T-helper 22 cell (primary cell): ENCODE results near the gene FBXL3.

Source experiments
- DNase-seq: peaks from one replicate; pipeline ENCODE4 v3.0.0-alpha.2; 2020; ENCODE audit warnings: low read depth

FBXL3 gene

GRCh38 chr13:77026861-77027621 is at the start of gene FBXL3:
Gene FBXL3 (minus strand): TSS chr13:77027159. CDS start chr13:77021860, 5,299 bp downstream.
- peak; percentile 71 for DNase-seq

- DNase-seq = no peak
These were observed 40.6 kb upstream of the FBXL3 start for GRCh38 chr13:77067519-77067918.

DNA sequence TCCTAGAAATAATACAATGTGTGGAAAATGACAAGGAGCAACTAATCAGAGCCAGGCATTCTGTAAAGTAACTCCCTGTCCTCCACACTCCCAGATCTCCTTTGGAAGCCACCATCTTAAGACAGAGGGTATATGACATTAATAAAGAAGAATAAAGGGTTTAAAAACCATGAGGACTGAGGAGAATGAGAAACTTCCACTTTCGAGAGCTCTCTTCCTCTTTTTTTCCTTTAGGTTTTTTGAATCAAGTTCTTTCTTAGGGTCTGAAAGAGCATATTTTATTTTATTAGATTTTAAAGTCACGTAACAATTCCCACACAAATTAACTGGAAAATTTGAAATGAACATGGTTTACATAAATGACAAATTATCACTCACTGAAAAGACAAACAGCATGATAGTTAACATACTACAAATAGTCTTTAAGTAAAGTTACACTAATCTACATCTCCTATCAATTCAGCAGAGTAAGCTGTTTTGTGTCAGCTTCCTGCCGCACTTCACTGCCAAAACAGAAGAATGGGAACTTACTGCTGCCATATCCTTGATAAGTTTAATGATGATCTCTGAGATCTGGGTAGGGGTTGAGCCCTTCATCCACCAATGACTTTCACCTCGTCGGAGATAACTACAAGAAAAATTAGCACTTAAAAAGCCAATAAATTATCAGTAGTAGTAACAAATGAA is 38.6 kb upstream of the FBXL3 start:
- no peak for DNase-seq

- no peak for DNase-seq
These were observed 35.1 kb upstream of the FBXL3 start for GRCh38 chr13:77062097-77062496.

DNA sequence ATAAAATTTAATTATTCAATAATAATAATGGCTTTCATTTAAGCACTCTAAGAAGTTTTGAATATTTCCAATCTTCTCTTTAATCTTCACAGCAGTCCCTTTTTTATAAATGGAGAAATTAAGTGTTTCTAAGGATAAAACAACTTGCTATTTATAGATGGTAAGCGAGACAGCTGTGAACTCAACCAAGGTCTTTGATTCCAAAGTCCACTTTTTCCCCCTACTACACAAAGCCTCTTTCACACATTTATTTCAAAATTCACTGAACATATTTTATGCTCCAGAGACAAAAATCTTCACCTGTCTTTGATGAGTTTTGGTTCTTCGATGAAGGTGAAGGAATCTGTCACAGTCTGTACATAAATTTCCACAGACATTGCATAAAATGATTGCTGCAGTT is 34.4 kb upstream of the FBXL3 start:
- DNase-seq = no peak

GRCh38 chr13:77056886-77057285 is 29.9 kb upstream of the FBXL3 start:
- DNase-seq = no peak

DNA sequence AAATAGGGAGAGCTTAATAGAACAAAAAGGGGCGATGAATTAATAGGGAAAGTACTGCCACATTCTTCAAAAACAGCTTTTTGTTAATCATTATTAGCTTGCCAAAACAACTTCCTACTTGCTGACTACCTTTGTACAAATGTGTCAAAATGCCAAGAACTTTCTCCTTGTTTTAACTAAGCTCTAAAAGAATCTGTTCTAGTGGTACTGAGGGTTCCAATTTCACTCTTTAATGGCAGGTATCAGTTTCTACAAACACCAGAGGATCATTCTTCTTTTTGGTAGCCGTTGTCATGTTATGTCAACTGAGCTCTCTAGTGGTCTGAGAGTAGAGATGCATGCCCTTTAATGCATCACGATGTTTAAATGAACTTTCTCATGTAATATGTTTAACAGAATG is 29.4 kb upstream of the FBXL3 start:
- DNase-seq = no peak

DNA sequence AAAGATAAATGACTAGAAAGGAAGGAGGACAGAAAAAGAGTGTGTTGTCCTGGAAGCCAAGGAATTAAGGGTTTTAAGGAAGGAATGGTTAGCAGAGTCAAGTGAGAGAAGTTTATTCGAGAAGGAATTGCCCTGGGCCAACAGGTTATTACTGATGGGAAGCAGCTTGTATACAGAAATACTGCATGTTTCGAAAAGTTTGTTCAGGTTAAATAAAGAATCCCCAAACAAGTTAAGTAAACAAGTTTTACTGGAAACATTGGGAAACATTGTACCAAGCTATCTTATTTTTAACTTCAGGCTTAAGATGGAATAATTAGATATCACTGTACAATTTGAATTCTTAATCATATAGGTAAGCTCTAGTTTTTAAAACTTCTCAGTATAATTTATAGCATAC is 28.2 kb upstream of the FBXL3 start:
- DNase-seq = no peak

DNA sequence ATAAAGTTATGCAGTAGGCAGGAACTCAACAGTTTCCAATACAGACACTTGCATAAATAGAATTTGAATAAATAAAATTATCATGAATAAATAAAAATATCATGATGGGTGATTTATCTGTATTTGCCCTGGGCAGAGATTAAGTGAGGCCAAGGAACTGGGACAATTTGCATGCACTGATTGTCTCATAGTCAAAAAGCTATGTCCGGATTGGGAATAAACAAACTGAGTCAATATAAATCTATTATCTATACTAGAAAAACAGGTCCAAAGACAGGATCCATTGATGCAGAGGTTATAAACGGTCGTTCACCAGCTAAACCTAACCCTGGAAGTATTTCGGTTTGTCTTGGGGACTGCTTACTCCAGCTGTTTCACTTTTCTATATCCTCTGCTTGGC is 26.2 kb upstream of the FBXL3 start:
- DNase-seq = no peak

- no peak for DNase-seq
These were observed 21.7 kb upstream of the FBXL3 start for GRCh38 chr13:77048681-77049080.

DNA sequence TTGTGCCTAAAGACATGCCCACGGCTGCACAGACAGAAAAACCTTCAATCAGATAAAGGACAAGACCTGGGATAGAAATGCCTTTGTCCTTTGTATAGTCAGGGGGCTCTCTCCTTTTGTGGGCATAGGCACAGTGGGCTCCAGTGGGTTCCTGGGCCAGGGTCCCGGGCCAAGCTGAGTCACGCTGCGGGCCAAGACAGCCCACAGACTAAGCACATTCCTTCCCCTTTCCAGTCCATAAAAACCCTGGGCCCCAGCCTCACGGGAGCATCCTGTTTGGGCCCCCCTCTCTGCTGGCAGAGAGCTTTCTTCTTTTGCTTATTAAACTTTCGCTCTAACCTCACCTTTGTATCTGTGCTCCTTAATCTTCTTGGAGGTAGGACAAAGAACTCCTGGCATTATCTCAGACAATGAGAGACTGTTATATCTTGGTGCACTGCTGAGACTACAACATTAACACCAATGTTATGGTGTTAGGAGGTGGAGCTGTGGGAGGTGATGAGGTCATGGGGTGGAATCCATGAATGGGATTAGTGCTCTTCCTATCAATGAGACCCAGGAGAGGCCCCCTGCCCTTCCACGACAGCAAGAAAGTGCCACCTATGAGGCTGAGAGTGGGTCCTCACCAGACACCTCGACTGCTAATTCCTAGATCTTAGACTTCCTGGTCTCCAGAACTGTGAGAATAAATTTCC is 20.8 kb upstream of the FBXL3 start:
- DNase-seq = no peak

DNA sequence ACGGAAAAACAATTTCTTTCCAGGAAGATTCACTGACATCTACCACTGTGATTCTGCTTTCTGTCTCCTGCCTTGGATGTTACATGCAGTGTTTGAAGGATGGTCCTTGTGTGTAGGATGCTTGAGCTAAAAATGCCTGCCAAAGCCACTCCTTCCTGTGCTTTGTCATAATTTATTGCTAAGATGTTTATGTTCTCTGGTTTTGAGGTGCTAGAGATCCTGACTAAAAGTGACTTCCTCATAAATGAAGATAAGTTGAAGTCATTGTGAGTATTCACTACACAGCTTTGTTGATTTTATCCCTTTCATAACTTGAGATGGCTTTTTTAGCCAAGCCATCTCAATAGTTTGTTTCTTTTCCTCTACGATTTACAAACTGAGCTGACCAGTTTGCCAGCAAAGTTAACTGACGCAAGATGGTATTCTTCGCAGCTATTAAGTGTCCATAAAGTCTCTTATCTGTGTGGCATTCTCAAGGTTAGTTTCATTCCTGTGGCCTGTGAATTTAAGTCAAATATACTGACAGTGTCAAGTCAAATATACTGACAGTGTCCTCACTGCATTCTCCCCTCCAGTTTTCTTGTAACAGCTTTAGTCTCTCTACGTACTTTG is 15.7 kb upstream of the FBXL3 start:
- DNase-seq = no peak

DNA sequence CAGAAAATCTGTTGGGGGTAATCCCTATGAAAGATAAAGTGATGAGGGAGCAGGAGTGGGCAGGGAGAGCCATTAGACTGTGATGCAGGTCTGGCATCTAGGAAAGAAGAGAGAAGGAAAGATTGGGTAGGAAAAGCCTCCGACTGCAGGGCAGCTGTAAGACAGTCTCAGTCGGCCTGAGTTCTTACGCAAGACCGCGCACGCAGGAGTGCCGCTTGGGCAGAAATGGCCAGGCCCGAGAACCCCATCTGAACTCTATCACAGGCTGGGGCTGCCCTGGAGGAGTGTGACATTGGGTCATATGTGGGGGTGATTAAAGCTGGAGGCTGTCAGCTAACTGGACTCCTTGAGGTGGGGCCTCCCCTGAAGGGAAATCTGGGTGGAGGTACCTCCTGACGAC is 13.9 kb upstream of the FBXL3 start:
- no peak for DNase-seq

GRCh38 chr13:77040076-77040475 is 13.1 kb upstream of the FBXL3 start:
- DNase-seq = no peak

DNA sequence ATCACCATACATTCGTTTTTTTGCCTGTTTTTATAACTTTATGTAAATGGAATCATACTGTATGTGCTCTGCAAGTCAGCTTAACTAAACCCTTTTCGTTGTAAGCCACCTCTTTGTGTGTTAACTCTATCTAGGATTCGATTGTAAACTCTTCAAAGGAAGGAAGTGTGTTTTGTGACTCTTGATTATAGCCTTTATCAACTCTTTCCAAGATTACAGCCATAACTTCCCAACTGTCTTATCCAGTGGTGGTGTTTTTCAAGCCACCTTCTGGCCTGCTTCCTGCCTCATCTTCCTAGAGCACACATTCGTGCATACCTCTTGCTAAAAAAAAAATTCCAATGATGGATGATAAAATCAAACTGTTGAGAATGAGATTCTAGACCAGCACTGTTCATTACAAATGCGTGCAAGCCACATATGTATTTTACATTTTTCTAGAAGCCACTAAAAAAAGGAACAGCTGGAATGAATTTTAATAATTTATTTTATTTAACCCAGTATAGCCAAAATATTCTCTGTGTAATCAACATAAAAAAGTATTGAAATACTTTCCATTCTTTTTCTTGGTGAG is 12.0 kb upstream of the FBXL3 start:
- DNase-seq = no peak

DNA sequence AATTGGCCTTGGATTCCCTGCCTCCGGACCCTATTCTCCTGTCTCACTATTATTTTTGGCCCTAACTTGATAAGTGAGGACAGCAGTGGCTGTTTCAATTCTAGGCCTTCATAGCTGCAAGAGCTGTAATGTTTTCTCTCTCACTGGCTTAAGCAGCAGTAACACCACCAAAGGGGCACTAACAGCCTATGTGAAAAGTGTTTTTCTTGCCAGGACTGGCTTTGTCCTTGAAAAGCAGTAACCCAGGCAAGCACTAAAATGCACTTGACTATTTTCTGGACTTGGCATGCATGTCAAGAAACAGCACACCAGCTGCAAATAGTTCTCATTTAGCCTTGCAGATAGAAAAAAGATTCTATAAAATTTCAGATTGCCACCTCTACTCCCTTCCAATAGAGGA is 9.3 kb upstream of the FBXL3 start:
- no peak for DNase-seq

GRCh38 chr13:77034881-77035280 is 7.9 kb upstream of the FBXL3 start:
- no peak for DNase-seq

- DNase-seq = no peak
These were observed 6.9 kb upstream of the FBXL3 start for GRCh38 chr13:77033717-77034302.

DNA sequence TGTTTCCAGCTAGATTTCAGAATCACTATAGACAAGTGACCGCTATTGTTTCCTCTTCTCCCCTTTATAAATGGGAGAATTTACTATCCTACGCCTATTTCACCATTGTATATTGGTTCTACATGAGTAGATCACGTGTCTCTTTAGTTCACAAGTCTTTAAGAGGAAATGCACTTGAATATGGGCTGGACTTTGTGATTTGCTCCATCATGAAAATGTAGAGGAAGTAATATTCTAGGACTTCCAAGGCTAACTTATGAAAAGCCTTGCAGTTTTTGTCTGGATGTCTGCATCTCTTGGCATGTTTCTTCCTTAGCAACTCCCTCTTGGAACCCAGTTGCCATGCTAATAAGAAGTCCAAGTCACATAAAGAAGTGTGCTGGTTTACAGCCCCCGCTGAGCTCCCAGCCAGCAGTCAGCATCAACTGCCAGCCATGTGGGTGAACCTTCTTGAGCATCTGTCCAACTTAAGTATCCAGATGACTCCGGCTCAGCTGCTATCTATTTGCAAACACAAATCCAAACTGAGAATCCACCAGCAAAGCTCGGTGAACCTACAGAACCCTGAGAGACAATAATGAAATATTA is 4.8 kb upstream of the FBXL3 start:
- no peak for DNase-seq

DNA sequence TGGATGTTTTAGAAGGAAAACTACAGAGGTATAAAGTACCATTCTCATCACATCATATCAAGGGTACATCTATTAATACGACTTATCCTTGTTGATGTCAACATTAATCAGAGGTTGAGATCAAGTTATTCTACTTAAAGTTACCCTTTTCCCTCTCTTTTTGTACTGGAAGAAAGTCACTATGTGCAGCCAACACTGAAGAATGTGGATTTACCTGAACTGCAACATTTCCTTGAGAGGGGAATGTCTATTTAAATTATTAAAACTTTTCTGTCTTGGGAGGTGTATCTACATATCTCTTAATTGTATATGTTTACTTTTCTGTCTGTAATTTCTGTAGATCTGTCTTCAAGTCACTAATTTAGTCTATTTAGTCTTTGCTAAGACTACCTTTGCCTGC is 2.5 kb upstream of the FBXL3 start:
- no peak for DNase-seq

DNA sequence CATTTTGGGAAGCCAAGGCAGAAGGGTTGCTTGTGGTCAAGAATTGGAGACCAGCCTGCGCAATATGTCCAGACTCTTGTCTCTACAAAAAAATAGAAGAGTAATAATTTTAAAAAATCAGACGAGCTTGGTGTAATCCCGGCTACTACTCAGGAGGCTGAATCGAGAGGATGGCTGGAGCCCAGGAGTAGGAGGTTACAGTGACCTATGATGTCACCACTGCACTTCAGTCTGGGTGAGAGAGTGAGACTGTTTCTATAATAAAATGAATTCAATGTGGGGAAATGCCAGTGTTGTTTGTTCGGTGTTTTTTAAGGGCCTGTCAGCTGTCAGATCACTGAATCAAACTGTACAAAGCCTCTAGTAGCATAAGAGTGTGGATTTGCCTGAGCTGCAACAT is 1.2 kb upstream of the FBXL3 start:
- no peak for DNase-seq
